Liver (tissue), 3 donors: ENCODE results near the gene TUBA4B.

Experiments
- ATF3 ChIP-seq: IDR thresholded peaks from 2 replicates; pipeline ENCODE4 v1.6.1; 2016; ENCODE audit warnings: antibody characterized with exemption
- CTCF ChIP-seq: fragments of 150-350 bp; IDR thresholded peaks from 2 replicates; pipeline ENCODE4 v1.5.1; 2017; ENCODE audit warnings: improper control_type of control experiment, low read depth, low read length; ENCODE audit not compliant: missing input control
- MAX ChIP-seq: IDR thresholded peaks from 2 replicates; pipeline ENCODE4 v1.6.1; 2016; ENCODE audit warnings: antibody characterized with exemption
- RAD21 ChIP-seq, 2 donors: IDR thresholded peaks; 2 replicates each; pipeline ENCODE4 v1.6.1; 2016; ENCODE audit warnings: antibody characterized with exemption in 2 of 2, mild to moderate bottlenecking in 2 of 2
- REST ChIP-seq: IDR thresholded peaks from 2 replicates; pipeline ENCODE4 v1.6.1; 2016; ENCODE audit warnings: antibody characterized with exemption, mild to moderate bottlenecking
- YY1 ChIP-seq: IDR thresholded peaks from 2 replicates; pipeline ENCODE4 v1.6.1; 2016; ENCODE audit warnings: antibody characterized with exemption, mild to moderate bottlenecking
- donor health status: healthy.
- donor health status: healthy.

GRCh38 chr2:219219784-219220532, 33.1 kb upstream of the TUBA4B start:
- no peak for TF ChIP-seq ATF3
- no peak for TF ChIP-seq CTCF
- no peak for TF ChIP-seq REST
- TF ChIP-seq MAX, result no peak
- no peak for TF ChIP-seq RAD21 (IDR thresholded peaks at IDR 0.05)
- no peak for TF ChIP-seq YY1
